Measurements from ENCODE around the gene UTP11. TPM values are rescaled to one million over a fixed set of nuclear protein-coding genes. Genes with fewer than 3 reads are reported as not detected.

The UTP11 gene
- total and polyA plus RNA-seq, 8 donors: 24.5 to 50.2 (median 41.2) TPM

DNA sequence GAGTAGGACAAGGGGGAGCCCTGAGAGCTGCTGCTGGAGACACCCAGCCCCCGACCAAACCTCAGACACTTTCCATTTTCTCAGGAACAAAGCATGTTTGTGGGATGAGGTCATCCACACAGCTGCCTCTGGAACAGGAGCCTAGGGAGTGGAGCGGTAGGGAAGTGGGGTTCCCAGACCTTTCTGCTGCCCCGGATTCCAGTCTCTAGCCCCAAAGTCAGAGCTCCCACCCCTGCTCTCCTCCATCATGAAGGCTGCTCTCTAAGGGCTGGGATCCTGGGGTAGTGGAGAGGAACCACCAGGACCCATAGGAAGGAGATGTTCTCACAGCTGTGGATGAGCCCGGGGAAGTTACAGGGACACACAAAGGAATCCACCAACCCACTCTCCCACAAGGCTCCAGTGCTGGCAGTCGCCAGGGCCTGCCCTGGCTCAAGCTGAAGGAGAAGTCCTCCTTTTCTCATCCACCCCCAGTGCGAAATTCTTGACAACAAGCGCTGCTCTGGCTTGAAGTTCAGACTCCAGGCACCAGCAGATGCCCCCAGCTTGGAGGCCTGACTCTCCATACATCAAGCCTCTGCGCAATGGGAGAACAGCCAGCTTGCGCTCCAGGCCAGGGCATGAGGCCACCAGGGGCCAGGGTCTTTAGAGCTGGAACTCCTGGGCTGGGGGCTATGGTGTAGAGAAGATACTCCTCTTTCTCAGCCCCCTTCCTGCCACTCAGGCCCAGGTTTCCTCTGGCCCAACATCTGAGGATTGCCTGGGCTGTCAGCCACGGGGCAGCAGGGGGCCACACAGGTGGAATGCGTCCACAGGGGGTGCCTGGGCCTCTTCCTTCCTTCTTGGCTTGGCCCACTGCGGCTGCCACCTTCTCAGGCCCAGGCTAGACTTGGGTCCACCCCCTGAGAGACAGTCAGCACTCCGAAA is 11.7 kb upstream of the UTP11 start:
- H3K4me1 ChIP-seq: peaks cover 49 to 87% of the 10 kb centered on the region in 2 donors
- H3K36me3 ChIP-seq: peaks cover 0 to 22% of the 10 kb centered on the region in 2 donors
- H3K9me3 ChIP-seq: no peaks in the 10 kb centered on the region
- intact Hi-C loops (cut with DNase I): no loop called here
- no peaks in the 10 kb centered on the region for H3K27me3 ChIP-seq
- TF ChIP-seq, protein P1, sequence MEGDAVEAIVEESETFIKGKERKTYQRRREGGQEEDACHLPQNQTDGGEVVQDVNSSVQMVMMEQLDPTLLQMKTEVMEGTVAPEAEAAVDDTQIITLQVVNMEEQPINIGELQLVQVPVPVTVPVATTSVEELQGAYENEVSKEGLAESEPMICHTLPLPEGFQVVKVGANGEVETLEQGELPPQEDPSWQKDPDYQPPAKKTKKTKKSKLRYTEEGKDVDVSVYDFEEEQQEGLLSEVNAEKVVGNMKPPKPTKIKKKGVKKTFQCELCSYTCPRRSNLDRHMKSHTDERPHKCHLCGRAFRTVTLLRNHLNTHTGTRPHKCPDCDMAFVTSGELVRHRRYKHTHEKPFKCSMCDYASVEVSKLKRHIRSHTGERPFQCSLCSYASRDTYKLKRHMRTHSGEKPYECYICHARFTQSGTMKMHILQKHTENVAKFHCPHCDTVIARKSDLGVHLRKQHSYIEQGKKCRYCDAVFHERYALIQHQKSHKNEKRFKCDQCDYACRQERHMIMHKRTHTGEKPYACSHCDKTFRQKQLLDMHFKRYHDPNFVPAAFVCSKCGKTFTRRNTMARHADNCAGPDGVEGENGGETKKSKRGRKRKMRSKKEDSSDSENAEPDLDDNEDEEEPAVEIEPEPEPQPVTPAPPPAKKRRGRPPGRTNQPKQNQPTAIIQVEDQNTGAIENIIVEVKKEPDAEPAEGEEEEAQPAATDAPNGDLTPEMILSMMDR (IDR thresholded peaks at IDR 0.05): no peak
- DNase-seq: peak in 1 of 4 donors; percentile 65
- peak; percentile 10 for ATAC-seq
- H3K4me3 ChIP-seq: peak overlapping the region in 1 of 2 donors; percentile 25
- peak overlapping the region; percentile 89 to 94 for H3K27ac ChIP-seq

DNA sequence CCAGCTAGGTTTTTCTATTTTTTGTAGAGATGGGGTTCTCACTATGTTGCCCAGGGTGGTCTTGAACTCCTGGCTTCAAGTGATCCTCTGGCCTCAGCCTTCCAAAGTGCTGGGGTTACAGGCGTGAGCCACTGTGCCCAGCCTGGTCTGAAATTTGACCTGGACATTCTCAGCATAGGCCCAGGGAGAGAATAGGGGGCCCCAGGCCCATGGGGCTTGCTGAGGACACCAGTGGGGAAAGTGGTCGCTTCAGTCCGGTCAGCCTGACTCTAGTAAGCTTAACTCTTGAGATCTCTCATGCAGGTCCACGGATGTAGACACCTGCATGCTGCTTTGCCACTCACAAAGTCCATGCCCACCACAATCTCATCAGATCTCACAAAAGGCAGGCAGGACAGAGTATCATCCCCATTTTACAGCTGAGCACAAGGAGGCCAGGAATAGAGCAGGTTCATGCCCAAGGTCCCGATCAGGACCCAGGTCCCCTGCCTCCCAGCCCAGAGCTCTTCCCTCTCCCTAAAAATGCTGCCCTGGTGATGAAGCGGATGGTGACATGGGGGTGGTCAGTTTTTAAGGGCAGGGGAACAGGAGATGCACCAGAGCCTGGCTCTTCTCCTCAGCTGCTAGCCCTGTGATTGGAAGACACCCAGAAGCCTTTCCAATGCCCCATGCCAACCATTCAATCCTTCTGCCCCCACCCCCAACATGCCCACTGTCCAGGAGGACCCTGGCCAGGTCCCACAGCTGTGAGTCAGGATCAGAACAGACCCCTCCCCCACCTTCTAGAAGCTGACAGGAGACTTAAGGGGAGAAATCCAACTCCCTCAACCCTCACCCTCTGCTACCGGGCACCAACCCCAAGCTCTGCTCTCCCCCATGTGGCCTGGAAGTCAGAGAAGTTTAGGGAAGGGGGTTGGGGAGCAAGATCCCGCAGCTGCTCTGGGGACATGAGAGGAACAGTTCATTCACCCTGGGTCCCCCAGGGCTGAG is 9.0 kb upstream of the UTP11 start:
- peak overlapping the region; percentile 55 to 76 for H3K27ac ChIP-seq
- ATAC-seq (no peak), DNase-seq (no peak)
- peak overlapping the region; percentile 35 to 71 for H3K4me3 ChIP-seq
- intact Hi-C loops (cut with DNase I): no loop called here
- H3K9me3 ChIP-seq: no peaks in the 10 kb centered on the region
- TF ChIP-seq, protein P1 (IDR thresholded peaks at IDR 0.05): no peak
- H3K27me3 ChIP-seq: no peaks in the 10 kb centered on the region
- H3K36me3 ChIP-seq: peaks cover 0 to 5% of the 10 kb centered on the region in 2 donors
- peaks cover 41 to 69% of the 10 kb centered on the region in 2 donors for H3K4me1 ChIP-seq

DNA sequence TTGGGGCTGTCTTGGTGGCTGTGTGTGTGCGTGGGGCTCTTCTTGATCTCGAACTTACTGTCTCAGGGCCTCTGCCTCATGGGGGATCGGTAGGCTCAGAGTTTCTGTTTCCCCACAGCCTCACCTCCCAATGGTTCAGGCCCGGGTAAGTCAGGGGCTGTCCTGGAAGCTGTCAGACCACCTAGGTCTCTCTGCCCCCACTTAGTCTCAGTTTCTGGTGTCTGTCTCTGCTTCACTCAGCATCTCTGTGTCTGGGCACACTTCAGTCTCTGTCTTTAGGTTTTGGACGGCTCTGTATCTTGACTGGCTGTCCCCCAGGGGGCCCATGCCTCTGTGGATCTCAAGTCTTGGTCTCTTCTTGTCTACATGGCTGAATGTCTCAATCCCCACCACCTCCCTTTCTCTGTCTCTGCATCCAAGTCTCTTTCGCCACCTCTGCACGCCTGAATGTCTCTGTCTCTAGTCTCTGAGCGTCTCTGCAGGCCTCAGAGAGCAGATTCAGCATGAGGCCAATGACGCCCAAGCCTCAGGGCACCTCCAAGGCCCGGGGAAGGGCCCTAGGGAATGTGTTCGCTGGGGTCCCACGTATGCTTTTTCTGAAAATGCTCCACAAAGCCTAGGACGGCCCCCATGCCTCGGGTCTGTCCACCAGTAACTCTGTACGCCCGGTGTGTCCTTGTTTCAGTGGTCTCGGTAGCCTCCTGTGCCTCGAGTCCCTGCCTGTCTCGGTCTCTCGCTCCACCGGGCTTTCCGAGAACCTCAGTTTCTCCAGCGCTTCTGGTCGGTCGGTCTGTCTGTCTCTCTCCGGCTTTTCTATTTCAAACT is 8.0 kb upstream of the UTP11 start:
- intact Hi-C loops (cut with DNase I): no loop called here
- DNase-seq (no peak), ATAC-seq (no peak)
- no peaks in the 10 kb centered on the region for H3K9me3 ChIP-seq
- peaks cover 32 to 69% of the 10 kb centered on the region in 2 donors for H3K4me1 ChIP-seq
- peak overlapping the region; percentile 55 to 76 for H3K27ac ChIP-seq
- H3K36me3 ChIP-seq: no peaks in the 10 kb centered on the region
- no peaks in the 10 kb centered on the region for H3K27me3 ChIP-seq
- TF ChIP-seq, protein P1 (IDR thresholded peaks at IDR 0.05): no peak
- peak overlapping the region; percentile 35 to 71 for H3K4me3 ChIP-seq

DNA sequence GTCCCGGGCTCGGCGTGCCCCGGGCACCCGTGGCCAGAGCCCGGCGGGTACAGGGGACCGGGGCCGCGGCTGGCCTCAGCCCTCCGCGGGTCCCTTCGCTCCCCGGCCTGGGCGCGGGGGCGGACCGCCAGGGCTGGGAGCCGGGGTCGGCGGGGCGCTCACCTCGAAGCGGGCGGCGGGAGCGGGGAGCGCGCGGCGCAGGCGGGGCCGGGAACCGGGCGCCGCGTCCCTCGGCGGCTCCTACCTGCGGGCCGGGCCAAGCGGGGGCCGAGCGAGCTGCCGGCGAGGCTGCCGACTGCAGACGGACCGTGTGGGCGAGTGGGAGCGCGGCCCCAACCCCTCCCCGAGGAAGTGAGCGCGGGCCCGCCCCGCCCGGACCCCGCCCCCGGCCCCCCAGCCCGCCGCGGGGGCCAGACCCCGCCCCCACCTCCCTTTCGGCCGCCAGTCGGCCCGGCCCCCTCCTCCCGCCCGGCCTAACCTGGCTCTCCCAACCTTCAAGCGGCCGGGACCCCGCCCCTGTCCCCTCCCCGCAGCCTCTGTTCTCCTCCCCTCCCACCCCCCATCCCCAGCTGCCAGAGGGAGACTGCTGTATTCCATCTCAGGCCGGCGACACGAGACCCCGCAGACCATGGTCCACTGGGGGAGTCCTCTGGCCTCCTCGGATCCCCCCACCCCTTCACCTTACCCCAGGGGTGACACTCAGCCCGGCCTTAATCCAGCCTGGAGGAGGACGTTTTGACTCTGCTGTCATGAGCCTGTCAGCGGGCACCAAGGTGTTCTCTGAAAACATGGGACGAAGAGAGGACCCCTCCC is 7.1 kb upstream of the UTP11 start, which contains the start of gene FHL3:
FHL3 (minus strand) TSS at position 320 of the 813 bp plus-strand sequence. CDS start 6,102 bp downstream, outside the sequence.
- intact Hi-C loops (cut with DNase I): no loop called here
- H3K4me3 ChIP-seq: peak within 1 kb of the TSS; percentile 35 to 71
- peaks cover 25 to 62% of the 10 kb centered on the region in 2 donors for H3K4me1 ChIP-seq
- peak within 1 kb of the TSS; percentile 55 to 76 for H3K27ac ChIP-seq
- no peaks in the 10 kb centered on the region for H3K9me3 ChIP-seq
- no peaks in the 10 kb centered on the region for H3K27me3 ChIP-seq
- ATAC-seq: peak; percentile 77
- DNase-seq: peak; percentile 15 to 92 (median 67)
- TF ChIP-seq, protein P1 (IDR thresholded peaks at IDR 0.05): no peak
- no peaks in the 10 kb centered on the region for H3K36me3 ChIP-seq
